Type B pancreatic cell (in vitro differentiated cells): ENCODE measurements around the gene G6PC3. TPM values are rescaled to one million over a fixed set of nuclear protein-coding genes. Genes with fewer than 3 reads are reported as not detected.
"Not testable (repeated sequence)": the region's sequence is repeated elsewhere in the genome, so short reads cannot be mapped to it uniquely, and the experiment has no call there.

Source experiments
- DNase-seq: peaks from one replicate; pipeline ENCODE4 v3.0.0; 2021; ENCODE audit warnings: mixed read lengths; ENCODE audit not compliant: unreplicated experiment; ENCODE audit errors: extremely low spot score
- H3K27ac Mint-ChIP-seq: 2 replicates; pipeline ENCODE4 v1.8.0; 2021; ENCODE audit warnings: mild to moderate bottlenecking, mixed read lengths
- H3K27me3 Mint-ChIP-seq: 2 replicates; pipeline ENCODE4 v1.8.0; 2021; ENCODE audit warnings: mixed read lengths
- H3K36me3 Mint-ChIP-seq: 2 replicates; pipeline ENCODE4 v1.8.0; 2021; ENCODE audit warnings: mixed read lengths
- H3K4me1 Mint-ChIP-seq: one replicate; pipeline ENCODE4 v1.8.0; 2021; ENCODE audit warnings: mixed read lengths; ENCODE audit not compliant: unreplicated experiment
- H3K4me3 Mint-ChIP-seq: 2 replicates; pipeline ENCODE4 v1.8.0; 2021; ENCODE audit warnings: mild to moderate bottlenecking, mixed read lengths
- H3K9me3 Mint-ChIP-seq: 2 replicates; pipeline ENCODE4 v1.8.0; 2021; ENCODE audit warnings: mixed read lengths
- CTCF ChIP-seq: fragments of 200-600 bp; sonication (generic); conservative IDR thresholded peaks from 2 replicates; pipeline ENCODE4 v1.5.0; 2021; ENCODE audit warnings: antibody characterized with exemption, mild to moderate bottlenecking
- total RNA-seq: library from RNA; stranded (reverse); gene quantifications from 2 replicates; pipeline ENCODE4 v1.2.1, GENCODE V29; 2021; ENCODE audit warnings: low replicate concordance

Gene G6PC3
- total RNA-seq, 1 donor from 2014 or later = 63.7 TPM

- H3K9me3 Mint-ChIP-seq = no peaks in the 10 kb centered on the region
Observed at GRCh38 chr17:44119062-44119461, 48.5 kb downstream of the G6PC3 start.

GRCh38 chr17:44119798-44120197 is 49.3 kb downstream of the G6PC3 start:
- H3K4me3 Mint-ChIP-seq = no peak overlapping the region
- DNase-seq = no peak
- no peaks in the 10 kb centered on the region for H3K9me3 Mint-ChIP-seq
- peaks cover 5% of the 10 kb centered on the region for H3K36me3 Mint-ChIP-seq
- H3K4me1 Mint-ChIP-seq = peaks cover 33% of the 10 kb centered on the region
- no peak overlapping the region for H3K27ac Mint-ChIP-seq
- no peak for TF ChIP-seq CTCF
- no peaks in the 10 kb centered on the region for H3K27me3 Mint-ChIP-seq

More at GRCh38 chr17:44119062-44119461, 48.5 kb downstream of the G6PC3 start:
- Mint-ChIP-seq H3K27ac (no peak overlapping the region), H3K36me3 (peaks cover 5% of the 10 kb centered on the region), H3K4me1 (peaks cover 28% of the 10 kb centered on the region), H3K4me3 (no peak overlapping the region), H3K27me3 (no peaks in the 10 kb centered on the region)
- TF ChIP-seq CTCF = no peak
- no peak for DNase-seq

GRCh38 chr17:44120281-44120680 is 49.7 kb downstream of the G6PC3 start:
- not testable (repeated sequence) for H3K9me3 Mint-ChIP-seq, H3K4me3 Mint-ChIP-seq, H3K27me3 Mint-ChIP-seq, H3K36me3 Mint-ChIP-seq, DNase-seq, H3K27ac Mint-ChIP-seq
- H3K4me1 Mint-ChIP-seq = peaks cover 33% of the 10 kb centered on the region

GRCh38 chr17:44120851-44121605 is 50.5 kb downstream of the G6PC3 start:
- no peak for DNase-seq
- no peak for TF ChIP-seq CTCF
- Mint-ChIP-seq H3K27me3 (no peaks in the 10 kb centered on the region), H3K9me3 (no peaks in the 10 kb centered on the region), H3K4me1 (peaks cover 29% of the 10 kb centered on the region), H3K36me3 (peaks cover 5% of the 10 kb centered on the region), H3K4me3 (peak overlapping the region; percentile 93), H3K27ac (peak overlapping the region; percentile 34)

- Mint-ChIP-seq H3K4me1 (peaks cover 29% of the 10 kb centered on the region), H3K27me3 (no peaks in the 10 kb centered on the region), H3K36me3 (peaks cover 5% of the 10 kb centered on the region), H3K4me3 (peak overlapping the region; percentile 93), H3K27ac (peak overlapping the region; percentile 88), H3K9me3 (no peaks in the 10 kb centered on the region)
- no peak for TF ChIP-seq CTCF
- no peak for DNase-seq
Observed at GRCh38 chr17:44121997-44122815, 51.7 kb downstream of the G6PC3 start.

GRCh38 chr17:44122816-44123355 is 52.4 kb downstream of the G6PC3 start:
- no peak for DNase-seq
- Mint-ChIP-seq H3K9me3 (no peaks in the 10 kb centered on the region), H3K4me1 (peaks cover 29% of the 10 kb centered on the region), H3K36me3 (peaks cover 5% of the 10 kb centered on the region), H3K4me3 (peak overlapping the region; percentile 93), H3K27ac (peak overlapping the region; percentile 88), H3K27me3 (no peaks in the 10 kb centered on the region)
- TF ChIP-seq CTCF = no peak
